Measurements from ENCODE around the gene TRIO. TPM values are rescaled to one million over a fixed set of nuclear protein-coding genes. Genes with fewer than 3 reads are reported as not detected.

TRIO gene
- polyA plus RNA-seq, 1 donor (not counting 4 experiments of a cell fraction or from before 2014, with no cell fraction given) = 57.2 TPM

- dilution Hi-C loops (cut with MboI; ENCODE audit: extremely low pct_ligation_motif_present, low sequenced_read_pairs) = no loop called here
- Histone ChIP-seq H3K27me3 (ENCODE audit: control insufficient read depth, extremely low read depth, insufficient read depth, low read length) (no peaks in the 10 kb centered on the region), H3K79me2 (ENCODE audit: control insufficient read depth, insufficient read depth, low read length) (peaks cover 81% of the 10 kb centered on the region), H2AFZ (ENCODE audit: control insufficient read depth, low read length) (no peak overlapping the region), H3K36me3 (ENCODE audit: control insufficient read depth in 2 of 2, extremely low read depth in 1 of 2, insufficient read depth in 2 of 2, low read length in 2 of 2) (peaks cover 13 to 20% of the 10 kb centered on the region in 2 experiments), H3K9me1 (ENCODE audit: control insufficient read depth, extremely low read depth, insufficient read depth, low read length) (no peaks in the 10 kb centered on the region), H3K9me3 (ENCODE audit: control insufficient read depth, low read depth, low read length) (no peaks in the 10 kb centered on the region), H3K27ac (ENCODE audit: control insufficient read depth, insufficient read depth, low read length) (no peak overlapping the region), H3K4me2 (ENCODE audit: control insufficient read depth, extremely low read depth, insufficient read depth, low read depth, low read length) (no peak overlapping the region), H4K20me1 (ENCODE audit: control insufficient read depth, extremely low read depth, insufficient read depth, low read length) (peaks cover 5% of the 10 kb centered on the region), H3K9ac (ENCODE audit: control insufficient read depth, extremely low read depth, insufficient read depth, low read length) (no peak overlapping the region), H3K4me1 (ENCODE audit: control insufficient read depth, extremely low read depth, insufficient read depth, low read length) (no peaks in the 10 kb centered on the region), H3K4me3 (ENCODE audit: control insufficient read depth in 2 of 3, extremely low read depth in 1 of 3, insufficient read depth in 2 of 3, low read depth in 1 of 3, low read length in 3 of 3) (no peak overlapping the region)
- DNase-seq (ENCODE audit: low read depth, low spot score) (no peak), FAIRE-seq (no peak)
- TF ChIP-seq CTCF (optimal IDR thresholded peaks at IDR 0.05 in 1 of 3, IDR thresholded peaks at IDR 0.05 in 1 of 3, conservative IDR thresholded peaks at IDR 0.05 in 1 of 3; ENCODE audit: extremely low read depth in 1 of 3, insufficient read depth in 2 of 3, low read length in 3 of 3) = no peak
- TF ChIP-seq EZH2 (IDR thresholded peaks at IDR 0.05; ENCODE audit: low read length) = no peak
These were observed 140.0 kb downstream of the TRIO start for GRCh38 chr5:14283139-14283538.

GRCh38 chr5:14284392-14285148, 141.4 kb downstream of the TRIO start:
- Histone ChIP-seq H3K27me3 (ENCODE audit: control insufficient read depth, extremely low read depth, insufficient read depth, low read length) (no peaks in the 10 kb centered on the region), H3K4me1 (ENCODE audit: control insufficient read depth, extremely low read depth, insufficient read depth, low read length) (no peaks in the 10 kb centered on the region), H3K9ac (ENCODE audit: control insufficient read depth, extremely low read depth, insufficient read depth, low read length) (no peak overlapping the region), H3K9me1 (ENCODE audit: control insufficient read depth, extremely low read depth, insufficient read depth, low read length) (no peaks in the 10 kb centered on the region), H3K4me2 (ENCODE audit: control insufficient read depth, extremely low read depth, insufficient read depth, low read depth, low read length) (no peak overlapping the region), H3K4me3 (ENCODE audit: control insufficient read depth in 2 of 3, extremely low read depth in 1 of 3, insufficient read depth in 2 of 3, low read depth in 1 of 3, low read length in 3 of 3) (no peak overlapping the region), H3K79me2 (ENCODE audit: control insufficient read depth, insufficient read depth, low read length) (peaks cover 72% of the 10 kb centered on the region), H3K27ac (ENCODE audit: control insufficient read depth, insufficient read depth, low read length) (no peak overlapping the region), H4K20me1 (ENCODE audit: control insufficient read depth, extremely low read depth, insufficient read depth, low read length) (peaks cover 4% of the 10 kb centered on the region), H3K36me3 (ENCODE audit: control insufficient read depth in 2 of 2, extremely low read depth in 1 of 2, insufficient read depth in 2 of 2, low read length in 2 of 2) (peaks cover 17 to 23% of the 10 kb centered on the region in 2 experiments), H3K9me3 (ENCODE audit: control insufficient read depth, low read depth, low read length) (no peaks in the 10 kb centered on the region), H2AFZ (ENCODE audit: control insufficient read depth, low read length) (no peak overlapping the region)
- dilution Hi-C loops (cut with MboI; ENCODE audit: extremely low pct_ligation_motif_present, low sequenced_read_pairs) = no loop called here
- no peak for FAIRE-seq
- TF ChIP-seq CTCF (optimal IDR thresholded peaks at IDR 0.05 in 1 of 3, IDR thresholded peaks at IDR 0.05 in 1 of 3, conservative IDR thresholded peaks at IDR 0.05 in 1 of 3; ENCODE audit: extremely low read depth in 1 of 3, insufficient read depth in 2 of 3, low read length in 3 of 3) (no peak), EZH2 (IDR thresholded peaks at IDR 0.05; ENCODE audit: low read length) (no peak)
- no peak for DNase-seq (ENCODE audit: low read depth, low spot score)

All from keratinocyte (primary cell).